HepG2 (cell line): ENCODE results near the gene MZF1. TPM values are rescaled to one million over a fixed set of nuclear protein-coding genes. Genes with fewer than 3 reads are reported as not detected.

Experiments used
- AKAP8 ChIP-seq: sonication (generic); formaldehyde crosslinking; IDR thresholded peaks from 2 replicates; pipeline ENCODE4 v1.5.1; 2020; ENCODE audit warnings: mild to moderate bottlenecking, missing genetic modification reagents
- ATAD3A ChIP-seq: sonication (generic); formaldehyde crosslinking; IDR thresholded peaks from 2 replicates; pipeline ENCODE4 v1.4.0; 2020; ENCODE audit warnings: missing genetic modification reagents
- EHMT2 ChIP-seq: fragments of 200-600 bp; sonication (generic); IDR thresholded peaks from 2 replicates; pipeline ENCODE4 v1.7.0; 2017; ENCODE audit warnings: antibody characterized with exemption, low read depth, low read length, borderline replicate concordance
- FOXP1 ChIP-seq, 2 experiments: fragments of 450-650 bp in 1 of 2; IDR thresholded peaks; 2 replicates each; pipeline ENCODE4 v1.6.1; 2017 to 2018; ENCODE audit warnings: antibody characterized with exemption in 1 of 2
- HNRNPL ChIP-seq: fragments of 200-400 bp; formaldehyde crosslinking; IDR thresholded peaks from 2 replicates; pipeline ENCODE4 v1.6.1; 2017; ENCODE audit warnings: mild to moderate bottlenecking, low read depth, low read length
- MXD1 ChIP-seq: sonication (generic); formaldehyde crosslinking; IDR thresholded peaks from 2 replicates; pipeline ENCODE4 v1.4.0; 2020; ENCODE audit warnings: mild to moderate bottlenecking, missing genetic modification reagents
- REXO4 ChIP-seq: sonication (generic); formaldehyde crosslinking; IDR thresholded peaks from 2 replicates; pipeline ENCODE4 v1.8.0; 2022; ENCODE audit warnings: missing genetic modification reagents, mild to moderate bottlenecking, borderline replicate concordance
- SNAPC5 ChIP-seq: sonication (generic); formaldehyde crosslinking; IDR thresholded peaks from 2 replicates; pipeline ENCODE4 v1.8.1; 2023; ENCODE audit warnings: mild to moderate bottlenecking, missing genetic modification reagents, borderline replicate concordance
- SP1 ChIP-seq, 2 experiments: fragments of 450-650 bp in 1 of 2; sonication (generic) in 1 of 2; formaldehyde crosslinking in 1 of 2; IDR thresholded peaks; 2 replicates each; pipeline versions ENCODE4 v1.4.0 to v1.6.1; 2016 to 2020; ENCODE audit warnings: missing genetic modification reagents in 1 of 2
- STAT6 ChIP-seq: sonication (generic); formaldehyde crosslinking; IDR thresholded peaks from 2 replicates; pipeline ENCODE4 v1.4.0; 2020; ENCODE audit warnings: missing genetic modification reagents, mild to moderate bottlenecking, borderline replicate concordance
- TFDP2 ChIP-seq: sonication (generic); formaldehyde crosslinking; IDR thresholded peaks from 2 replicates; pipeline ENCODE4 v1.4.0; 2020; ENCODE audit warnings: missing genetic modification reagents
- THAP8 ChIP-seq: sonication (generic); formaldehyde crosslinking; IDR thresholded peaks from 2 replicates; pipeline ENCODE4 v1.5.1; 2020; ENCODE audit warnings: missing genetic modification reagents, mild to moderate bottlenecking, borderline replicate concordance
- TSC22D2 ChIP-seq: sonication (generic); formaldehyde crosslinking; IDR thresholded peaks from 2 replicates; pipeline ENCODE4 v1.5.1; 2020; ENCODE audit warnings: missing genetic modification reagents, mild to moderate bottlenecking, borderline replicate concordance
- YEATS4 ChIP-seq: sonication (generic); formaldehyde crosslinking; IDR thresholded peaks from 2 replicates; pipeline ENCODE4 v1.4.0; 2020; ENCODE audit warnings: missing genetic modification reagents, borderline replicate concordance
- ZFP36 ChIP-seq: fragments of 150-350 bp; IDR thresholded peaks from 2 replicates; pipeline ENCODE4 v1.6.1; 2018; ENCODE audit warnings: borderline replicate concordance, low read length, low read depth; ENCODE audit not compliant: partially characterized antibody
- ZNF263 ChIP-seq: sonication (generic); formaldehyde crosslinking; IDR thresholded peaks from 2 replicates; pipeline ENCODE4 v1.4.0; 2020; ENCODE audit warnings: missing genetic modification reagents
- ZNF34 ChIP-seq: sonication (generic); formaldehyde crosslinking; IDR thresholded peaks from 2 replicates; pipeline ENCODE4 v1.4.0; 2020; ENCODE audit warnings: mild to moderate bottlenecking, missing genetic modification reagents, borderline replicate concordance
- ZNF580 ChIP-seq: IDR thresholded peaks from 2 replicates; pipeline ENCODE4 v1.6.1; 2016; ENCODE audit warnings: low read depth, borderline replicate concordance
- ZNF724P ChIP-seq: sonication (generic); formaldehyde crosslinking; IDR thresholded peaks from 2 replicates; pipeline ENCODE4 v1.8.0; 2022; ENCODE audit warnings: missing genetic modification reagents, borderline replicate concordance
- ZNF891 ChIP-seq: sonication (generic); formaldehyde crosslinking; IDR thresholded peaks from 2 replicates; pipeline ENCODE4 v1.5.0; 2020; ENCODE audit warnings: mild to moderate bottlenecking, missing genetic modification reagents
- polyA plus RNA-seq, 8 experiments: library from polyadenylated mRNA; depleted of rRNA in 3 of 8; stranded (reverse) in 7 of 8; unstranded in 1 of 8; fragments of >200 nt; fragmentation: Illumina TruSeq in 4 of 8; extraction: Trizol in 4 of 8; gene quantifications; 2 replicates each; pipeline versions ENCODE4 v1.2.1 to v1.2.3, GENCODE V29; 2011 to 2016; ENCODE audit warnings: low read depth in 4 of 8, missing spikeins in 1 of 8, mixed read lengths in 1 of 8; ENCODE audit not compliant: insufficient read depth in 1 of 8
- total RNA-seq, 5 experiments: library from RNA; depleted of rRNA; stranded (reverse); fragments of >200 nt; fragmentation: Illumina TruSeq; extraction: Trizol; gene quantifications; 2 replicates each; pipeline ENCODE4 v1.2.3, GENCODE V29; 2016; ENCODE audit warnings: low read depth in 1 of 5

Gene MZF1
- total and polyA plus RNA-seq, 2 of the 13 experiments (the other 11 are each of a cell fraction or from before 2014, with no cell fraction given) = 3.1 to 8.1 TPM

GRCh38 chr19:58519355-58520256 lies 53.5 kb downstream of the MZF1 start, which contains the start of gene ZBTB45 (continued):
- TF ChIP-seq TSC22D2 (peak; percentile 61; the same call in 1 of the 2 replicates), AKAP8 (CRISPR knock-in tag) (peak; percentile 81; the same call in 1 of the 2 replicates), ZNF724P (CRISPR knock-in tag) (peak; percentile 92), MXD1 (CRISPR knock-in tag) (no peak; the same call in none of the 2 replicates), THAP8 (CRISPR knock-in tag) (no peak), FOXP1 (IDR thresholded peaks at IDR 0.05) (no peak), FOXP1 (CRISPR knock-in tag; IDR thresholded peaks at IDR 0.05) (peak; percentile 30; the same call in 1 of the 2 replicates), YEATS4 (CRISPR knock-in tag) (peak; percentile 98), HNRNPL (peak; percentile 88), TFDP2 (CRISPR knock-in tag) (peak; percentile 92), ZNF891 (CRISPR knock-in tag) (peak; percentile 97), ZNF580 (CRISPR knock-in tag) (peak; percentile 94), EHMT2 (no peak; the same call in 1 of the 2 replicates), REXO4 (0 out of 2 replicates have a peak, but pooled peaks have one; percentile 28), ATAD3A (CRISPR knock-in tag) (no peak; the same call in 1 of the 2 replicates), ZNF263 (CRISPR knock-in tag) (peak; percentile 24; the same call in 1 of the 2 replicates), SNAPC5 (CRISPR knock-in tag) (no peak), ZNF34 (CRISPR knock-in tag) (peak; percentile 99), ZFP36 (peak; percentile 54), SP1 (IDR thresholded peaks at IDR 0.05) (no peak), SP1 (CRISPR knock-in tag; IDR thresholded peaks at IDR 0.05) (peak; percentile 94), STAT6 (peak; percentile 88)
